Kidney (tissue), 14 donors: ENCODE data around the gene SNED1. TPM values are rescaled to one million over a fixed set of nuclear protein-coding genes. Genes with fewer than 3 reads are reported as not detected.

Experiments used
- DNase-seq, 5 donors: peaks; one replicate each; pipeline ENCODE4 v3.0.0-alpha.2; 2013 to 2020
- FAIRE-seq: peaks from 2 replicates; lab custom pipeline; 2012; peaks lifted over from hg19 to GRCh38; lab: Jason Lieb, UNC
- H3K27ac ChIP-seq, 2 donors: one replicate each; pipeline ENCODE4 v1.7.0; 2013; ENCODE audit warnings: low read depth in 2 of 2, low read length in 2 of 2, inconsistent platforms in 1 of 2
- H3K27me3 ChIP-seq: one replicate; pipeline ENCODE4 v1.7.1; 2013; ENCODE audit warnings: low read length, inconsistent platforms; ENCODE audit not compliant: control insufficient read depth, insufficient read depth
- H3K36me3 ChIP-seq, 3 donors: one replicate each; pipeline versions ENCODE4 v1.7.0 to v1.7.1; 2013; ENCODE audit warnings: low read length in 3 of 3, control low read depth in 1 of 3, inconsistent platforms in 1 of 3; ENCODE audit not compliant: insufficient read depth in 3 of 3, control insufficient read depth in 2 of 3
- H3K4me1 ChIP-seq, 3 donors: one replicate each; pipeline versions ENCODE4 v1.7.0 to v1.7.1; 2013; ENCODE audit warnings: low read length in 3 of 3, inconsistent platforms in 1 of 3, low read depth in 1 of 3; ENCODE audit not compliant: control insufficient read depth in 2 of 3, insufficient read depth in 2 of 3
- H3K4me3 ChIP-seq, 3 donors: one replicate each; pipeline versions ENCODE4 v1.7.0 to v1.8.1; 2013; ENCODE audit warnings: low read length in 3 of 3, control low read depth in 1 of 3, inconsistent platforms in 1 of 3
- H3K9ac ChIP-seq, 3 donors: one replicate each; pipeline versions ENCODE4 v1.7.0 to v1.7.1; 2013; ENCODE audit warnings: low read length in 3 of 3, control low read depth in 1 of 3, inconsistent platforms in 1 of 3
- H3K9me3 ChIP-seq, 3 donors: one replicate each; pipeline versions ENCODE4 v1.7.0 to v1.7.1; 2013; ENCODE audit warnings: low read length in 3 of 3, control low read depth in 1 of 3, inconsistent platforms in 1 of 3; ENCODE audit not compliant: control insufficient read depth in 2 of 3, insufficient read depth in 1 of 3
- intact Hi-C: fragments of 100-400 bp; cut with DNase I; formaldehyde crosslinking; loops from one replicate; pipeline ENCODE4 v1.11.1; 2022
- polyA plus RNA-seq: library from polyadenylated mRNA; stranded (reverse); fragments of 350-450 nt; fragmentation: Illumina TruSeq; extraction: RNeasy Lipid Tissue Mini Kit (QIAGEN cat#74804); gene quantifications from one replicate; pipeline ENCODE4 v1.2.3, GENCODE V29; 2014; ENCODE audit warnings: low read depth, low replicate concordance; ENCODE audit not compliant: insufficient read depth
- total RNA-seq: library from RNA; stranded (reverse); fragmentation: NEBNext Ultra II Directional; extraction: Animal tissue kit (Norgen Biotek cat#: 25700); gene quantifications from one replicate; pipeline ENCODE4 v1.2.1, GENCODE V29; 2021
- TF ChIP-seq, protein P1 (sequence below): IDR thresholded peaks from 3 replicates; pipeline ENCODE4 v1.5.1; 2012; ENCODE audit warnings: mild to moderate bottlenecking, moderate library complexity, borderline replicate concordance; ENCODE audit not compliant: insufficient read depth; ENCODE audit errors: extremely low read depth
- donor health status: control.
- donor health status: control.
- donor health status: control.
- donor health status: control.
- donor health status: control.
- donor health status: DM: yes; HTN: yes; CAD: no.
- donor health status: Normal renal cell carcinoma (clear cell type).

SNED1 gene
- total and polyA plus RNA-seq, 2 donors from 2014 or later = 3.0 to 42.1 TPM

DNA sequence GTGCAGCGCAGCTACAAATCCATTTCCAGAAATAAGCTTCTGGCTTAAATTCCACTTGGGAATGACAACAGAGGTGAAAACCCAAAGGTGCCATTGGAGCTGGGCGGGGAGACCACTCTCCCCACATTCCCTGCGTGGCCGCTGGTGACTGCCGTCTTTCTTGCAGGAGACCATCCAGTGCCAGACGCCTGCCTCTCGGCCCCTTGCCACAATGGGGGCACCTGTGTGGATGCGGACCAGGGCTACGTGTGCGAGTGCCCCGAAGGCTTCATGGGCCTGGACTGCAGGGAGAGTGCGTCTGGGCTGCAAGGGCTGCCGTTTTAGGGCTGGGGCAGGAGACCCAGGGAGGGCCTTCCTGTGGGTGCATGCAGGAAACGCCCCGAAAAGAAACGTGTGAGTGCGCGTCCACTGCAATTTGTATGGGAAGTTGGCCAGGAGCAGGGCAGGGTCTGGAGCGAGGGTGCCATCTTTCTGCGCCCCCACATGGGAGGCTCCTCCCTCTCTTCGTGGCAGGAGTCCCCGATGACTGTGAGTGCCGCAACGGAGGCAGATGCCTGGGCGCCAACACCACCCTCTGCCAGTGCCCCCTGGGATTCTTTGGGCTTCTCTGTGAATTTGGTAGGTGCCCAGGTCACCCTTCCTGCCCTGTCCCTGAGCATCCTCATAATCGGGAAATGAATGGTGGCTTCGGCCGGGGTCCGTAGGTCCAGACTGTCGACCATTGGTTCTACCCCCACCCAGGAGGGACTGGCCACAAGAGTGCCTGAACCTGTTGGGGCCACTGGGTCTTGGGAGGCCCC, 49.9 kb downstream of the SNED1 start:
- H3K4me1 ChIP-seq = no peaks in the 10 kb centered on the region
- no peaks in the 10 kb centered on the region for H3K27me3 ChIP-seq
- H3K27ac ChIP-seq = no peak overlapping the region
- H3K4me3 ChIP-seq = no peak overlapping the region
- H3K9ac ChIP-seq = no peak overlapping the region
- H3K9me3 ChIP-seq = no peaks in the 10 kb centered on the region
- H3K36me3 ChIP-seq = peaks cover 0 to 4% (median 0%) of the 10 kb centered on the region in 3 donors
- DNase-seq = peak in 1 of 5 donors; percentile 50
- no peak for FAIRE-seq
- intact Hi-C loops = no loop called here
- TF ChIP-seq, protein P1, sequence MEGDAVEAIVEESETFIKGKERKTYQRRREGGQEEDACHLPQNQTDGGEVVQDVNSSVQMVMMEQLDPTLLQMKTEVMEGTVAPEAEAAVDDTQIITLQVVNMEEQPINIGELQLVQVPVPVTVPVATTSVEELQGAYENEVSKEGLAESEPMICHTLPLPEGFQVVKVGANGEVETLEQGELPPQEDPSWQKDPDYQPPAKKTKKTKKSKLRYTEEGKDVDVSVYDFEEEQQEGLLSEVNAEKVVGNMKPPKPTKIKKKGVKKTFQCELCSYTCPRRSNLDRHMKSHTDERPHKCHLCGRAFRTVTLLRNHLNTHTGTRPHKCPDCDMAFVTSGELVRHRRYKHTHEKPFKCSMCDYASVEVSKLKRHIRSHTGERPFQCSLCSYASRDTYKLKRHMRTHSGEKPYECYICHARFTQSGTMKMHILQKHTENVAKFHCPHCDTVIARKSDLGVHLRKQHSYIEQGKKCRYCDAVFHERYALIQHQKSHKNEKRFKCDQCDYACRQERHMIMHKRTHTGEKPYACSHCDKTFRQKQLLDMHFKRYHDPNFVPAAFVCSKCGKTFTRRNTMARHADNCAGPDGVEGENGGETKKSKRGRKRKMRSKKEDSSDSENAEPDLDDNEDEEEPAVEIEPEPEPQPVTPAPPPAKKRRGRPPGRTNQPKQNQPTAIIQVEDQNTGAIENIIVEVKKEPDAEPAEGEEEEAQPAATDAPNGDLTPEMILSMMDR = no peak

DNA sequence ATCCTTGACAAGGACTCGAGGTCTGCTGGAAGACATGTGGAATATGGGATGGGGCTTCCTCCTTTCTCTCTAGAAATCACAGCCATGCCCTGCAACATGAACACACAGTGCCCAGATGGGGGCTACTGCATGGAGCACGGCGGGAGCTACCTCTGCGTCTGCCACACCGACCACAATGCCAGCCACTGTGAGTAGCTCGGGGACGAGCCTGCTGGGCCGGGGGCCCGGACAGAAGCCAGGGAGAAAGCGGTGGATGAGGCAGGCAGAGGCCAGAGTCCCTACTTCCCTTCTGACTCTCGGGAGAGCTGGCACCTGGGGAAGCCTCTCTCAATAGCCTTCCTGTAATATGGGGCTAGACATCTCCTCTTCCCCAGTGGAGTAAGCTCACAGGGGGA, 50.5 kb downstream of the SNED1 start:
- Histone ChIP-seq H3K9me3 (no peaks in the 10 kb centered on the region), H3K4me1 (no peaks in the 10 kb centered on the region), H3K9ac (no peak overlapping the region), H3K27ac (no peak overlapping the region), H3K36me3 (peaks cover 0 to 4% (median 0%) of the 10 kb centered on the region in 3 donors), H3K4me3 (no peak overlapping the region), H3K27me3 (no peaks in the 10 kb centered on the region)
- intact Hi-C loops = no loop called here
- TF ChIP-seq, protein P1 = no peak
- DNase-seq = peak in 1 of 5 donors; percentile 54
- no peak for FAIRE-seq

DNA sequence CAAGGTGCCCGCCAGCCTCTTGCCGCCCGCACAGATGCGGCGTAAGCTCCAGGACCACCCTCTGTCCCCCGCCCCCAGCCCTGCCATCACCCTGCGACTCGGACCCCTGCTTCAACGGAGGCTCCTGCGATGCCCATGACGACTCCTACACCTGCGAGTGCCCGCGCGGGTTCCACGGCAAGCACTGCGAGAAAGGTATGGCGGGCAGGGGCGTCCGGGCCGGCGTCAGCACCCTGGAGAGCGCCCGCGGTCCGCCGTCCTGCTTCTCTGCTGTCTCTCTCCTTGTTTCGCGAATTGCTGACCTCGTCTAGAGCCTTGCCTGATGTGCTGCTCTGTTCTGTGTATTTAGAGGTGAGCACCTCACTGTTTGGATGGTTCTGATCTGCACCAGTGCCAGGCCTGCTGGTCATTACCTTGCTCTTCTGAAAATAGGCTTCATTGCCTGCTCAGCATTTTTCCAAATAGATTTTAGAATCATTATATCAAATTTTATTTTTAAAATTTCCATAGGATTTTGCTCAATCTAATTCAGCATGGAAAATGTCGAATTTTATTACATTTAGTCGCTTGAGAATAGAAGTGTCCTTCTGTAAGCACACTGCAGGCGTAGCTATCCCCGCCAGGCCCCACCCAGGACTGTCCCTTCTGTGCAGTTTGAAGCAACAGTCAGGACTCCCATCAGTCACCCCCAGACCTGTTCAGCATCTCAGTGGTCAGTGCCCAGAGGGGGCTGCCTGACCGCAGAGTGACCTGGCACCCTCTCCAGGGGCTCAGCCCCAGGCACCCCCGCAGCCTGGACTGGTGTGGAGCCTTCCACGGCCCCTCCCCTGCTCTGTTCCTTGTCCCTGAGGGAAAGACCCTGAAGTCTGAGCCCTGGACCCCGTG, 51.6 kb downstream of the SNED1 start:
- Histone ChIP-seq H3K4me1 (no peaks in the 10 kb centered on the region), H3K36me3 (peaks cover 0 to 4% (median 0%) of the 10 kb centered on the region in 3 donors)

More for the DNA sequence above, 51.6 kb downstream of the SNED1 start:
- no peak overlapping the region for H3K9ac ChIP-seq
- no peaks in the 10 kb centered on the region for H3K27me3 ChIP-seq
- intact Hi-C loops = no loop called here
- FAIRE-seq (no peak), DNase-seq (peak; percentile 54 to 74 (median 69))
- no peaks in the 10 kb centered on the region for H3K9me3 ChIP-seq
- no peak overlapping the region for H3K27ac ChIP-seq
- TF ChIP-seq, protein P1 = no peak
- H3K4me3 ChIP-seq = no peak overlapping the region
